ENCODE data around the gene TNS3.

GRCh38 chr7:47568056-47568455 is 13.9 kb downstream of the TNS3 start:
- TF ChIP-seq CTCF (IDR thresholded peaks at IDR 0.05) (no peak), POLR2A (IDR thresholded peaks at IDR 0.05) (no peak)

Data from uterus (tissue), 2 donors.